ENCODE data around the gene VAV3. TPM values are rescaled to one million over a fixed set of nuclear protein-coding genes. Genes with fewer than 3 reads are reported as not detected.

Gene VAV3
- total RNA-seq, 1 donor from 2014 or later = 11.3 TPM

GRCh38 chr1:107544285-107544684 lies 420.7 kb downstream of the VAV3 start:
- Histone ChIP-seq H3K27ac (no peak overlapping the region), H3K9me3 (no peaks in the 10 kb centered on the region), H3K27me3 (ENCODE audit: low read depth) (no peaks in the 10 kb centered on the region), H3K4me3 (no peak overlapping the region), H3K36me3 (no peaks in the 10 kb centered on the region), H3K4me1 (no peaks in the 10 kb centered on the region)
- no peak for TF ChIP-seq CTCF (IDR thresholded peaks at IDR 0.05)
- DNase-seq (no peak), ATAC-seq (no peak)
- intact Hi-C loops (cut with DNase I) = no loop called here

GRCh38 chr1:107541412-107541811 lies 423.6 kb downstream of the VAV3 start:
- Histone ChIP-seq H3K27me3 (ENCODE audit: low read depth) (no peaks in the 10 kb centered on the region), H3K4me3 (no peak overlapping the region), H3K27ac (no peak overlapping the region), H3K36me3 (no peaks in the 10 kb centered on the region), H3K4me1 (no peaks in the 10 kb centered on the region), H3K9me3 (no peaks in the 10 kb centered on the region)
- DNase-seq = no peak
- no peak for TF ChIP-seq CTCF (IDR thresholded peaks at IDR 0.05)
- intact Hi-C loops (cut with DNase I) = no loop called here
- ATAC-seq = no peak

- no peak for ATAC-seq
- TF ChIP-seq CTCF (IDR thresholded peaks at IDR 0.05) = no peak
- intact Hi-C loops (cut with DNase I) = no loop called here
Measured at GRCh38 chr1:107538502-107538901, 426.5 kb downstream of the VAV3 start.

GRCh38 chr1:107536266-107536665 lies 428.7 kb downstream of the VAV3 start:
- Histone ChIP-seq H3K36me3 (no peaks in the 10 kb centered on the region), H3K27ac (no peak overlapping the region), H3K9me3 (no peaks in the 10 kb centered on the region), H3K27me3 (ENCODE audit: low read depth) (no peaks in the 10 kb centered on the region), H3K4me3 (no peak overlapping the region), H3K4me1 (no peaks in the 10 kb centered on the region)
- intact Hi-C loops (cut with DNase I) = no loop called here
- DNase-seq (no peak), ATAC-seq (no peak)
- TF ChIP-seq CTCF (IDR thresholded peaks at IDR 0.05) = no peak

More at GRCh38 chr1:107538502-107538901, 426.5 kb downstream of the VAV3 start:
- no peaks in the 10 kb centered on the region for H3K4me1 ChIP-seq
- no peak overlapping the region for H3K4me3 ChIP-seq
- no peaks in the 10 kb centered on the region for H3K27me3 ChIP-seq (ENCODE audit: low read depth)
- H3K9me3 ChIP-seq = no peaks in the 10 kb centered on the region
- no peaks in the 10 kb centered on the region for H3K36me3 ChIP-seq
- H3K27ac ChIP-seq = no peak overlapping the region
- no peak for DNase-seq

- no peak for TF ChIP-seq CTCF (IDR thresholded peaks at IDR 0.05)
- DNase-seq = no peak
- no peak overlapping the region for H3K4me3 ChIP-seq
- no peak for ATAC-seq
- no peaks in the 10 kb centered on the region for H3K27me3 ChIP-seq (ENCODE audit: low read depth)
- no peaks in the 10 kb centered on the region for H3K9me3 ChIP-seq
- H3K36me3 ChIP-seq = no peaks in the 10 kb centered on the region
- intact Hi-C loops (cut with DNase I) = no loop called here
- no peaks in the 10 kb centered on the region for H3K4me1 ChIP-seq
- no peak overlapping the region for H3K27ac ChIP-seq
Measured at GRCh38 chr1:107535091-107535490, 429.9 kb downstream of the VAV3 start.

- Histone ChIP-seq H3K27ac (no peak overlapping the region), H3K9me3 (no peaks in the 10 kb centered on the region), H3K36me3 (no peaks in the 10 kb centered on the region), H3K27me3 (ENCODE audit: low read depth) (no peaks in the 10 kb centered on the region), H3K4me1 (no peaks in the 10 kb centered on the region), H3K4me3 (no peak overlapping the region)
- no peak for ATAC-seq
- no peak for TF ChIP-seq CTCF (IDR thresholded peaks at IDR 0.05)
- intact Hi-C loops (cut with DNase I) = no loop called here
- DNase-seq = no peak
Measured at GRCh38 chr1:107534632-107535031, 430.3 kb downstream of the VAV3 start.
